Fibroblast of pulmonary artery (primary cell): ENCODE data around the gene TRDMT1.

Source experiments
- DNase-seq: peaks from one replicate; pipeline ENCODE4 v3.0.0-alpha.2; 2010; ENCODE audit warnings: low read depth
- H3K4me3 ChIP-seq: replicated peaks from 2 replicates; pipeline ENCODE4 v1.5.1; 2011; ENCODE audit warnings: low read depth, mild to moderate bottlenecking, control low read depth, low read length, moderate library complexity
- CTCF ChIP-seq: IDR thresholded peaks from 2 replicates; pipeline ENCODE4 v1.5.1; 2011; ENCODE audit warnings: mild to moderate bottlenecking, control low read depth, low read length, inconsistent platforms; ENCODE audit errors: missing control alignments

Gene TRDMT1

DNA sequence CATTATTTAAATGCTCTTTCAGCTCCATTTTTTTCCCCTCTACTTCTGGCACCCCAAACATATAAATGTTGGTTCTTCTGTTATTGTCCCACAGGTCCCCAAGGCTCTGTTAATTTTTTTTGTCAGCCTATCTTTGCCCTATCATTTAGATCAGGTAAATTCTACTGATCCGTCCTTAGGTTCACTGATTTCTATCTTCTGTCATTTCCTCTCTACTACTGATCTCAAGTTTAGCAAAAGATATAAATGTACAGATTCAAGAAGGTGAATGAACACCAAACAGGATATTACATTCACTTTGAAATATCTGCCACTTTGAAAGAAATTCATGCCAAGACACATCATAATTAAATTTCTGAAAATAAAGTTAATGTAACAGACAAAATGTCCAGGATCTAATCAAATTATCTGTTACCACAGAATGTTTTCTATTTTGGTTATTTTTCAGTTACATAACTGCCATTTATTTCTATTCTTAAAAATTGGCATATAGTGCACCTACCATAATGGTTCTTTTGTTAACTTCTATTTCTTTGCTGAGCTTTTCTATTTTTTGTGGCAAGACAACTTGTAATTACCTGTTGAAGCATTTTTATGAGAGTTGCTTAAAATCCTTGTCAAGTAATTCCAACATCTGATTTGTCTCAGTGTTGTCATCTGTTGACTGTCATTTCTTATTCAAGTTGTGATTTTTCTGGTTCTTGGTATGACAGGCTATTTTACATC lies 59.8 kb downstream of the TRDMT1 start:
- H3K4me3 ChIP-seq = no peak overlapping the region
- DNase-seq = no peak
- no peak for TF ChIP-seq CTCF

DNA sequence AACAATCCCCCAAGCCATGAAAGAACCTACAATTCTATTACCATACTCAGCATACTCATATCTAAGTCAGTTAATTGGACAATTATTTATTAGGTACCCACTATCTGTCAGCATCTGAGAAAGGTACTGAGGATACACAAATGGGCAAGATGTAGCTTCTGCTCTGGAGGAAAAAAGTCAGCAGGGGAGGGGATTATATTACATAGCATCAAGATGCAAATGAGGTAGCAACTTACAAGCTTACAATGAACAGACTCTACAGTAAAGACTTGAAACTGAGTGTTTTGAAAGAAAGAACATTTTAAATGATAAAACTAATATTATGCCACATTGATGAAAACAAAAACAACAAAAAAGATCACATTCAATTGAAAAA lies 61.1 kb downstream of the TRDMT1 start:
- no peak for TF ChIP-seq CTCF
- no peak overlapping the region for H3K4me3 ChIP-seq
- DNase-seq = no peak

DNA sequence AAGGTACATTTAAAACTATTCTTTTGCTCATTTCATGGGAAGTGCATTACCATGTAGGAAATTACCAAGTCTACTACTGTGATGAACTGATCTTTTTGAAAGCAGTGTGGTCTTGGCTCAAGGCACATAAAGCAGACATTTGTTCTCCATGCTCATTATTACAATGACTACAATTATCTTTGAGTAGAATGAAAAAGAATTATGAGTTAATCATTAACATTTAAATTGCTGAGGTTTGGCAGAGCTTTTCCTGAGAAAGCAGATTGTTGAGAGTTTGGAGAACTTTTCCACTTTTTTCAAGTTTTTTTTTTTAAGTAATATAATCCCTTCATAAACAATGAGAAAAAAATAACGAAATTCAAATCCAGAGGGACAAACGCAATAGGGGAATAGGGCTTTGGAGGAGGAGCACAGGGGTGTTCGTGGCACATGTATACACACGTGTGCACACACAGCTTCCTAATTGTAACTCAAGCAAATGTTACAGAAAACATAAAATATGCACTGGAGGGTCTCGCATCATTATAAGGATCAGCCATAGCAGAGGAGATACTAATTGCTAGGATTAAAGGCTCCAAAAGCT lies 62.9 kb downstream of the TRDMT1 start:
- DNase-seq = no peak
- H3K4me3 ChIP-seq = no peak overlapping the region
- no peak for TF ChIP-seq CTCF

GRCh38 chr10:17134737-17135260 lies 66.7 kb downstream of the TRDMT1 start:
- no peak for TF ChIP-seq CTCF
- H3K4me3 ChIP-seq = no peak overlapping the region
- no peak for DNase-seq

DNA sequence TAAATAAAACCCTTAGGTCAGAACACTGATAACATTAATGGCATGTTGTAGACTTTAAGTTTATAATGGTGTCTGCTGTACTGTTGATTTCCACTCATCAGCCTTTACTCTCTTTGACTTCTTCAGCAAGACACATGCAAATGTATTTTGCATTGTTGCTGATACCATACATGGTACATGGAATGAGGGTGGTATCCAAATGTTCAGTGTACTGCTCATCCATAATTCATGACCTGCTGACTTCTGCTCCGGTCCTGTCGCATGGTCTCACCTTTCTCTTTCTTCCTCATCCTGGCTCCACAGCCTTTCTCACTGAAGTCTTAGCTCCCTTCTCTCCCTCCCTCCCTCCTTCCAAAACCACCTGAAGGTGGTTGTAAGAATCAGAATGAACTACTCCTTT lies 67.2 kb downstream of the TRDMT1 start:
- DNase-seq = no peak
- no peak overlapping the region for H3K4me3 ChIP-seq
- no peak for TF ChIP-seq CTCF

DNA sequence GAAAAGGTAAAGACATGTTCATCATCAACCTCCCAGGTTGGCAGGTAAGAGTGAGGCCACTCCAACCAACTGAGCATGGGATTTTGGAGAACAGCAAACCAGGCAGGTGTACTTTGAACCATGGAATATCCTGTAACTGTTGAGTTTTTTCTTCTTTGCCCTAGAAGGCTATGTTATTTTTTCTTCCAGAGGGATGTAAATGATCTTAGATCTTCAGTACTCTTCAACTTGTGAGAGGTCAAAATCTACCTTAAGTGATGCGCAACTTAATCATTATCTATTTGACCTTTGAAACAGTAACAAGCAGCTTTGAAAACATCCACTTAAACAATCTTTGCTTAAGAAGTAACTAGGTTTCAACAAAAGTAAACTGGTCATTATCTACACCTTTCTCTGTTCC lies 71.7 kb downstream of the TRDMT1 start, which contains the start of gene CUBN:
Gene CUBN, minus strand, starts transcription at position 71 of the 400 bp plus-strand sequence. Its CDS starts 46 bp downstream, at position 25.
- no peak for DNase-seq
- no peak within 1 kb of the TSS for H3K4me3 ChIP-seq
- TF ChIP-seq CTCF = no peak
